ENCODE data around the gene DNAJC30.
A peak's percentile ranks its signal among the peaks of the same experiment; 100 is the strongest.
"Not testable (repeated sequence)": the region's sequence is repeated elsewhere in the genome, so short reads cannot be mapped to it uniquely, and the experiment has no call there.

The DNAJC30 gene

DNA sequence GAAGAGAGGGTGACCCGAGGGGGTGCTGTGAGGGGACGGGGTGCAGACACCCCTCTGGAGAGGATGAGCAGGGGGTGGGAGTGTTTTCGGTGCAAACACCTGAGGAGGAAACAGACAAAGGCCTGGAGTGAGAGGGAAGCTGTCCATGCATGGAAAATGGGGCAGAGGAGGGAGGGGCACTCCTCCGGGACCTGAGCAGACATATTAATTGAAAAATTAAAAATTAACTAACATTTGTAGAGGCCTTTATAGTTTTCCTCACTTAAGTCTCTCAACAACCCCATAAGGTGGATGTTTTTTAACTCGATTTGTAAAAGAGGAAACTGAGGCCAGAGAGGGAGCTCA lies 14.4 kb downstream of the DNAJC30 start:
- in situ Hi-C loops (cut with HindIII; ENCODE audit: low pct_ligation_motif_present, low sequenced_read_pairs), result no loop called here
- peak overlapping the region; percentile 64 for H3K4me3 ChIP-seq (ENCODE audit: low read depth, low read length)
- no peaks in the 10 kb centered on the region for H3K36me3 ChIP-seq (replicated peaks)
- DNase-seq, result no peak
- H3K27me3 ChIP-seq (replicated peaks), result no peaks in the 10 kb centered on the region
- H3K27ac ChIP-seq, result no peak overlapping the region
- TF ChIP-seq, protein P1, sequence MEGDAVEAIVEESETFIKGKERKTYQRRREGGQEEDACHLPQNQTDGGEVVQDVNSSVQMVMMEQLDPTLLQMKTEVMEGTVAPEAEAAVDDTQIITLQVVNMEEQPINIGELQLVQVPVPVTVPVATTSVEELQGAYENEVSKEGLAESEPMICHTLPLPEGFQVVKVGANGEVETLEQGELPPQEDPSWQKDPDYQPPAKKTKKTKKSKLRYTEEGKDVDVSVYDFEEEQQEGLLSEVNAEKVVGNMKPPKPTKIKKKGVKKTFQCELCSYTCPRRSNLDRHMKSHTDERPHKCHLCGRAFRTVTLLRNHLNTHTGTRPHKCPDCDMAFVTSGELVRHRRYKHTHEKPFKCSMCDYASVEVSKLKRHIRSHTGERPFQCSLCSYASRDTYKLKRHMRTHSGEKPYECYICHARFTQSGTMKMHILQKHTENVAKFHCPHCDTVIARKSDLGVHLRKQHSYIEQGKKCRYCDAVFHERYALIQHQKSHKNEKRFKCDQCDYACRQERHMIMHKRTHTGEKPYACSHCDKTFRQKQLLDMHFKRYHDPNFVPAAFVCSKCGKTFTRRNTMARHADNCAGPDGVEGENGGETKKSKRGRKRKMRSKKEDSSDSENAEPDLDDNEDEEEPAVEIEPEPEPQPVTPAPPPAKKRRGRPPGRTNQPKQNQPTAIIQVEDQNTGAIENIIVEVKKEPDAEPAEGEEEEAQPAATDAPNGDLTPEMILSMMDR (IDR thresholded peaks at IDR 0.05; ENCODE audit: low read depth, low read length, missing control alignments), result no peak

DNA sequence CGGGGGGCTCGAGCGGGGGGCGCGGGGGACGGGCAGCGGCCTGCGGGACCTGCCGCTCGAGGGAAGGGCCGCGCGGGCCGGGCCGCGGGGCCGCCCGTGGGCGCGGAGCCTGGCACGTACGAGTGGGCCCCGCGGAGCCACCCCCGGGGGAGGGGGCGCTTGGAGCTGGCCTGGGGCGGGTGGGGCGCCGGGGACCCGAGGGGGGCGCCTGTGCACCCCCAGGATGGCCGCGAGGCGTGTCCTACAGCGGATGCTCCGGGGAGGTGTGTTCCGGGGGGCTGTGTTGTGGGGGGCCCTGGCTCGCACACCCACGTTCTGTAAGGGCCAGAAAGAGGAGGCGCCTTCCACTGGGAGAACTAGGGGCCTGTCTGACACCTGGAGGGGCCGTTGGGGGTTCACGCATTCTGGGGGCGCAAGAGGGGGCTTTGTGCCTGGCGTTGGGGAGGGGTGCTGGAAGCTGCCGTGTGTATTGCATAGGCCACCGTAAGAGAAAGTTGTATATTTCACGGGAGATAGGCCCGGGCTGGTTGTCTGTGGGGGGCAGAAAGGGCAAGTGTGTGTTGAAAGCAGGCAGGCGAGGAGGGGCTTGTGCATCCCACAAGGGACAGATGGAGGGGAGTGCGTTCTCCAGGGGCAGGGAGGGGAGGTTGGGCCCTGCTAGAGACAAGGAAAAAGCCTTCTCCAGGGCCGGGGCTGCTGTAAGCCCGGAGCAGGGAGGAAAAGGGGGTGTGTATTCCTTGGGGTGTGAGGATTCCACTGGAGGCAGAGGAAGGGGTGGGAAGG lies 15.0 kb downstream of the DNAJC30 start:
- Histone ChIP-seq H3K4me3 (ENCODE audit: low read depth, low read length) (peak overlapping the region; percentile 64), H3K27me3 (replicated peaks) (no peaks in the 10 kb centered on the region), H3K27ac (no peak overlapping the region), H3K36me3 (replicated peaks) (no peaks in the 10 kb centered on the region)
- TF ChIP-seq, protein P1 (IDR thresholded peaks at IDR 0.05; ENCODE audit: low read depth, low read length, missing control alignments), result no peak
- in situ Hi-C loops (cut with HindIII; ENCODE audit: low pct_ligation_motif_present, low sequenced_read_pairs), result no loop called here
- DNase-seq, result no peak

DNA sequence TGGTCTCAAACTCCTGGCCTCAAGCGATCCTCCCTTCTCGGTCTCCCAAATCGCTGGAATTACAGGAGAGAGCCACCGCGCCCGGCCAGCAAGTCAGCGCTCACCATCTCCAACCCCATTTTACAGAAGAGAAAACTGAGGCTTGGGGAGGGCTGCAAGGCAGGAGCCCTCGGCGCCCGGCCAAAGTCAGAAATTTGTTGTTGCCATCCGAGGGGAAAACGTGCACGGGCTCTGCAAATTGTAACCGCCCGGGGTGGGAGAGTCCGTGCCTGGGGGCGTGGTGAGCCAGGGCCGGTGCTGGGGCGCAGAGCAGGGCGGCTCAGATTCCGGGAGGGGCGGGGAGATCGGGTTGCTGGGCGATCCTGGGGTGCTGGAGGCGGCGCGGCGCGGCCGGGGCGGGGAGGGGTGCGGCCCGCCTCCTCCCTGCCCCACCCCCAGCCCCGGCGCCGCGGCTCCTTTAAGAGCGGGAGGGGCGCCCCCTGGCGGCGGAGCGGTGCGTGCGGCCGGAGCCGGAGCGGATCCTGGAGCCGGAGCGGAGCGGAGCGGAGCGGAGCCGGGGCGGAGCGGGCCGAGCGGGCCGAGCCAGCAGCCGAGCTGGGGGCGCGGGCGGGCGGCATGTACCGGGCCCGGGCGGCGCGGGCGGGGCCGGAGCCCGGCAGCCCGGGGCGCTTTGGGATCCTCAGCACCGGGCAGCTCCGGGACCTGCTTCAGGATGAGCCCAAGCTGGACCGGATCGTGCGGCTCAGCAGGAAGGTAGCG lies 15.7 kb downstream of the DNAJC30 start, which contains the start of gene VPS37D:
VPS37D (plus strand) TSS at position 488 of the 759 bp plus-strand sequence; CDS start at position 616, 128 bp downstream.
- peak; percentile 55 for DNase-seq
- Histone ChIP-seq H3K27me3 (replicated peaks) (no peaks in the 10 kb centered on the region), H3K36me3 (replicated peaks) (no peaks in the 10 kb centered on the region), H3K4me3 (ENCODE audit: low read depth, low read length) (peak within 1 kb of the TSS; percentile 64), H3K27ac (no peak within 1 kb of the TSS)
- TF ChIP-seq, protein P1 (IDR thresholded peaks at IDR 0.05; ENCODE audit: low read depth, low read length, missing control alignments), result peak; percentile 60
- in situ Hi-C loops (cut with HindIII; ENCODE audit: low pct_ligation_motif_present, low sequenced_read_pairs), result no loop called here

DNA sequence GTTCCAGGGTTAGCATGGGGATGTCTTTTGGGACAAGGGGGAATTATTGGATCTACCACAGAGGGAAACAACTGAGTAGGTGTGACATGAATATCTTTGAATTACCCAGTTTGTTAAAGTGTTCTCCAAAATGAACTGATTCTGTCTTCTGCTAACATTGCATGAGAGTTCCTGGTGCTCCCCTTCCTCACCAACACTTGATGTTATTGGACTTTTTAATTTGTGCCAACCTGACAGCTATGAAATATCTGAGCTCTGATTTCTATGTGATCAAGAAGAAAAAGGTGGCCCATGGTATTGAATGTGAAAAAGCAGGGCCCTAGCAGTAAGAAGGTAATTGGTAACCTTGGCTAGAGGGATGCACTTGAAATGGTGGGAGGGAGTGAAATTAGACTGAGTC lies 20.2 kb downstream of the DNAJC30 start:
- no peaks in the 10 kb centered on the region for H3K36me3 ChIP-seq (replicated peaks)
- H3K4me3 ChIP-seq (ENCODE audit: low read depth, low read length), result no peak overlapping the region
- in situ Hi-C loops (cut with HindIII; ENCODE audit: low pct_ligation_motif_present, low sequenced_read_pairs), result no loop called here
- no peak overlapping the region for H3K27ac ChIP-seq
- no peak for DNase-seq
- TF ChIP-seq, protein P1 (IDR thresholded peaks at IDR 0.05; ENCODE audit: low read depth, low read length, missing control alignments), result no peak
- no peaks in the 10 kb centered on the region for H3K27me3 ChIP-seq (replicated peaks)

- H3K4me3 ChIP-seq (ENCODE audit: low read depth, low read length); DNase-seq; in situ Hi-C loops (cut with HindIII; ENCODE audit: low pct_ligation_motif_present, low sequenced_read_pairs): not testable (repeated sequence)
These were observed 22.7 kb downstream of the DNAJC30 start for GRCh38 chr7:73660594-73660993.

DNA sequence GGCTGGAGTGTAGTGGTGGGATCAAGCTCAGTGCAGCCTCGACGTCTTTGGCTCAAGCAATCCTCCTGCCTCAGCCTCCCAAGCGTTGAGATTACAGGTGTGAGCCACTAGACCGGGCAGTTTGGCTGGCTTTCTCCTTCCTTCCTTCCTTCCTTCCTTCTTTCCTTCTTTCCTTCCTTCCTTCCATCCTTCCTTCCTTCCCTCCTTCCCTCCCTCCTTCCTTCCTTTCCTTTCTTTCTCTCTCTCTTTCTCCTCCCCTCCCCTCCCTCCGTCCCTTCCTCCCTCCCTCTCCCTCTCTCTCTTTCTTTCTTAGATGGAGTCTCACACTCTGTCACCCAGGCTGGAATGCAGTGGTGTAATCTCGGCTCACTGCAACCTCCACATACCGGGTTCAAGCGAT lies 23.3 kb downstream of the DNAJC30 start:
- in situ Hi-C loops (cut with HindIII; ENCODE audit: low pct_ligation_motif_present, low sequenced_read_pairs), result no loop called here
- H3K4me3 ChIP-seq (ENCODE audit: low read depth, low read length), result no peak overlapping the region
- TF ChIP-seq, protein P1 (IDR thresholded peaks at IDR 0.05; ENCODE audit: low read depth, low read length, missing control alignments), result no peak
- no peaks in the 10 kb centered on the region for H3K36me3 ChIP-seq (replicated peaks)
- no peak overlapping the region for H3K27ac ChIP-seq
- no peaks in the 10 kb centered on the region for H3K27me3 ChIP-seq (replicated peaks)
- DNase-seq, result no peak

More at GRCh38 chr7:73660594-73660993, 22.7 kb downstream of the DNAJC30 start:
- H3K27ac ChIP-seq; H3K36me3 ChIP-seq (replicated peaks); H3K27me3 ChIP-seq (replicated peaks): not testable (repeated sequence)

DNA sequence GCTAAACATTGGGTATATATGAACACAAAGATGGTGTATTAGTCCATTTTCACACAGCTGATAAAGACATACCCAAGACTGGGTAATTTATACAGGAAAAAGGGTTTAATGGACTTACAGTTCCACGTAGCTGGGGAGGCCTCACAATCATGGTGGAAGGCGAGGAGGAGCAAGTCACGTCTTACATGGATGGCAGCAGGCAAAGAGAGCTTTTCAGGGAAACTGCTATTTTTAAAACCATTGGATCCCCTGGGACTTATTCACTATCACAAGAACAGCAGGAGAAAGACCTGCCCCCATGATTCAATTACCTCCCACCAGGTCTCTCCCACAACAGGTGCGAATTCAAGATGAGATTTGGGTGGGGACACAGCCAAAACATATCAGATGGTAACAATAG lies 27.9 kb downstream of the DNAJC30 start:
- DNase-seq; in situ Hi-C loops (cut with HindIII; ENCODE audit: low pct_ligation_motif_present, low sequenced_read_pairs); H3K27me3 ChIP-seq (replicated peaks); H3K27ac ChIP-seq; H3K36me3 ChIP-seq (replicated peaks); H3K4me3 ChIP-seq (ENCODE audit: low read depth, low read length): not testable (repeated sequence)

All from brain microvascular endothelial cell (primary cell).